Head of caudate nucleus (tissue), 42 donors: ENCODE measurements around the gene GCN1.
A peak's percentile ranks its signal among the peaks of the same experiment; 100 is the strongest.

Experiments
- DNase-seq, 42 donors: peaks; one replicate each; pipeline versions ENCODE4 v3.0.0 to v3.0.0-alpha.2; 2020 to 2021; ENCODE audit warnings: mixed read lengths in 7 of 42
- intact Hi-C: fragments of 100-400 bp; cut with DNase I; formaldehyde crosslinking; loops from one replicate; pipeline ENCODE4 v1.15.0; 2022

The GCN1 gene

GRCh38 chr12:120092551-120093335 is 101.8 kb downstream of the GCN1 start:
- intact Hi-C loops: no loop called here
- no peak for DNase-seq

- intact Hi-C loops: no loop called here
- DNase-seq: no peak
Observed at GRCh38 chr12:120091371-120092090, 103.0 kb downstream of the GCN1 start.

GRCh38 chr12:120090626-120091295 is 103.8 kb downstream of the GCN1 start:
- intact Hi-C loops: no loop called here
- no peak for DNase-seq

GRCh38 chr12:120090206-120090605 is 104.3 kb downstream of the GCN1 start:
- intact Hi-C loops: no loop called here
- DNase-seq: no peak

- intact Hi-C loops: loop anchor here (10.0 kb wide), 1 partner anchor 95 kb away; no protein-coding TSS in a partner anchor
Observed at GRCh38 chr12:120089796-120090195, 104.7 kb downstream of the GCN1 start.

DNA sequence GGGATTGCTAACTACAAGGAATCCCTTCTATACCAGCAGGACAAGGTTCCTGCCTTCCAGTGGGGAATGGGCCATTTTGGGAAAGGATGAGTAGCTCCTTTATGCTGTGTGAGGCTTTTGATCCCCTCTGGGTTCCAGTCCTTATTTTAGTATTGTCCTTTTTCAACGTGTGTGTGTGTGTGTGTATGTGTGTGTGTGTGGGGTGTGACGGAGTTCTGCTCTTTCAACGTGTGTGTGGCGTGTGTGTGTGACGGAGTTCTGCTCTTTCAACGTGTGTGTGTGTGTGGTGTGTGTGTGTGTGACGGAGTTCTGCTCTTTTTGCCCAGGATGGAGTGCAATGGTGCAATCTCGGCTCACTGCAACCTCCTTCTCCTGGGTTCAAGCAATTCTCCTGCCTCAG is 105.4 kb downstream of the GCN1 start:
- intact Hi-C loops: loop anchor here (10.0 kb wide), 1 partner anchor 94 kb away; no protein-coding TSS in a partner anchor
- DNase-seq: no peak

More at GRCh38 chr12:120089796-120090195, 104.7 kb downstream of the GCN1 start:
- no peak for DNase-seq

DNA sequence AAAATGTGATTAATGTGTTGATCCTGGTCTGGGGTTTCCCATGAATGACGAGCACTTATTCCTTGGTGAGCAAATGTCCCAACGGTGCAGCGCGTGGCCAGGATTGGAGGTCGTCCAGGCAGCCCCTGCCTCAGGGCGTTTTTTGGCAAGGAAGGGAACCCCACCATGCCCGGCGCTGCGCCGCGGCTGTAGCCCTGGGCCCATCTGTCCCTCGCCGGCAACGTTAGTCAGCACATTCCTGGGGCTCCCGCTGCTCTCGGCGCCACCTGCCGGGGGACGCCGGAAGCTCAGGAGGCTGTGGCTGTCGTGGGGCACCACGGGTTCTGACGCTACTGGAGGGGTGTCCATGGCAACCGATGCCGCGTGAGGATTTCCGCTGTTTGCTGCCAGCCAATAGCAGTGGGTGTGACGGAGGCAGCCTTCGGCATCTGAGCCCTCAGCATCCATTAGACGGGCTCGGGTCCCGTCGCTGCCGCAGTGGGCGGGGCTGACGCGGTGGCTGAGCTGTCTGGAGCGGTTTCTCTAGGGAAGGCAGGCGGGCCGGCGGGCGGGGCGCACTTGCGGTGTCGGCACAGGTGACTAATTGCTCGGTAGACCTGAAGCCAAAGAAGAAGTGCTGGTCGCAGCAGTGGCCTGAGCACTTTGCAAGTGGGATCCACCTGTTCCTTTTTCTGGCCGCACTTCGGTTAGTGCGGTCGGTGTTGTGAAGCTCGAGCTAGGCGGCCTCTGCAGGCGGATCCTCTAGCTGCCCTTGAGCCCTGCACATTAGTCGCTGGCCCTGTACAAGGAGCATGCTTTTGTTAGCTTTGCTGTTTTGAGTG is 107.5 kb downstream of the GCN1 start:
- intact Hi-C loops: loop anchor here (10.0 kb wide), 1 partner anchor 92 kb away; no protein-coding TSS in a partner anchor
- DNase-seq: peak; percentile 99 to 100 (median 100)

- intact Hi-C loops: loop anchor here (10.0 kb wide), 1 partner anchor 91 kb away; no protein-coding TSS in a partner anchor
- DNase-seq: peak in 1 of 42 donors; percentile 33
Observed at GRCh38 chr12:120085920-120086645, 108.4 kb downstream of the GCN1 start.

- intact Hi-C loops: loop anchor here (10.0 kb wide), 1 partner anchor 87 kb away; no protein-coding TSS in a partner anchor
Observed at GRCh38 chr12:120081641-120082040, 112.9 kb downstream of the GCN1 start.

GRCh38 chr12:120079411-120080400 is 114.8 kb downstream of the GCN1 start:
- DNase-seq: peak in 1 of 42 donors; percentile 19

More at GRCh38 chr12:120081641-120082040, 112.9 kb downstream of the GCN1 start:
- DNase-seq: no peak

DNA sequence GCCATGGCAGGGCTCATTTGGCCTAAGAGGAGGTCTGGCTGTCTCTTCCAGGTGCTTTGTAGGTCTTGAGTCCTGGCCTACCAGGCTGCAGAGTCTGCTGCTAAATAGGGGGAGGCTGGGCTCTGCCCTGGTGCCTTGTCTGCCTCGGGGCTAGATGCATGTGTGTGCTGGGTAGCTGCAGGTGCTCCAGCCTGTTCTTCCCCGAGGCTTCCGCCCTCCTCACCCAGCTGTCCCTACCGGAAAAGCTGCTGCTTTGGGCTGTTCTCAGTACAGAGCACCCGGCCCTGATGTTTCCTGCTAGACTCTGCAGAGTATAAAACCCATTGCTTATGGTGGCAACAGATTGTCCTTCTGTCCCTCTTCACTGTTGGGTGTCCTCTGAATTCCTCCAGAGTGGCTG is 115.6 kb downstream of the GCN1 start:
- DNase-seq: peak in 2 of 42 donors; percentile 4 to 16
- intact Hi-C loops: no loop called here

More at GRCh38 chr12:120079411-120080400, 114.8 kb downstream of the GCN1 start:
- intact Hi-C loops: loop anchor here (10.0 kb wide), 1 partner anchor 85 kb away; no protein-coding TSS in a partner anchor

DNA sequence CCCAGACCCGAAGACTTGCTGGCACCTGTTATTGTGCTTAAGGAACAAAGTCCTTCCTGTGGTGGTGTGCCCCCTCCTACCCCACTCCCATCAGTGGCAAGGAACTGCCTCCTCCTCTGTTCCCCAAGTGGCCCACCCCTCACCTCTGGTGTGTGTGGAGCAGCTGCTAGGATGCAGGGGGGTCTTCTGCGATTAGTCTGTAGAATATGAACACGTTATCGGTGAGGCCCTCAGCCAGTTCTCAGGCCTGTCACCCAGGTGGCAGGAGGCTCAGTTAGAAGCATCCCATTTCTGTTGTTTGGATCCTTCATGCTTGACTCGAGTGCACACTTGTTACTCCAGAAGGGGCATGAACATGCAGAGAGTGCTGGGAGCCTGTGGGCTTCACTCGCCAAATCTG is 117.3 kb downstream of the GCN1 start:
- no peak for DNase-seq
- intact Hi-C loops: no loop called here
